ENCODE measurements around the gene USP38.

Gene USP38

GRCh38 chr4:143270256-143270838 lies 85.6 kb downstream of the USP38 start:
- DNase-seq (ENCODE audit: low spot score), result no peak

Measured in CD4-positive, alpha-beta T cell treated with Interleukin-15 for 4 hours (primary cell).